Measurements from ENCODE around the gene RNF25.

DNA sequence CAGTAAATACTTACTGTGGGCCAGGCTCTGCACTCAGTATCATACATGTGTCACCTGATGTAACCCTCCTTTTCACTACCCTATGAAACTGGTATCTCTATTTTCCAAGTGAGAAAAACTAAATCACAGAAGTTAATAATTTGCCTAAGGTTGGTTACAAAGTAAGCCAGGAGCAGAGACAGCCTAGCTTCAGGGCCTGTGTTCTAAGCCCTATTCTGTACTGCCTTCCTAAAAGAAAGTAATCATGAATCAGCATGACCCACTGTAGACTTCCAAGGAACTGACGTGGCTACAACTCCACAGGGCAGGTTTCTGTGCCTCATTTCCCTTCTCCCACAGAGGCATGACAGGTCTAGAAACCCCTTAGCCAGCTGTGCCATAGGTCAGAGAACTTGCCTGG, 26.7 kb downstream of the RNF25 start:
- TF ChIP-seq EZH2phosphoT487 (IDR thresholded peaks at IDR 0.05; ENCODE audit: borderline replicate concordance, low read length) (no peak), EZH2 (IDR thresholded peaks at IDR 0.05; ENCODE audit: low read length, unreplicated experiment) (no peak)
- TF ChIP-seq, protein P1, sequence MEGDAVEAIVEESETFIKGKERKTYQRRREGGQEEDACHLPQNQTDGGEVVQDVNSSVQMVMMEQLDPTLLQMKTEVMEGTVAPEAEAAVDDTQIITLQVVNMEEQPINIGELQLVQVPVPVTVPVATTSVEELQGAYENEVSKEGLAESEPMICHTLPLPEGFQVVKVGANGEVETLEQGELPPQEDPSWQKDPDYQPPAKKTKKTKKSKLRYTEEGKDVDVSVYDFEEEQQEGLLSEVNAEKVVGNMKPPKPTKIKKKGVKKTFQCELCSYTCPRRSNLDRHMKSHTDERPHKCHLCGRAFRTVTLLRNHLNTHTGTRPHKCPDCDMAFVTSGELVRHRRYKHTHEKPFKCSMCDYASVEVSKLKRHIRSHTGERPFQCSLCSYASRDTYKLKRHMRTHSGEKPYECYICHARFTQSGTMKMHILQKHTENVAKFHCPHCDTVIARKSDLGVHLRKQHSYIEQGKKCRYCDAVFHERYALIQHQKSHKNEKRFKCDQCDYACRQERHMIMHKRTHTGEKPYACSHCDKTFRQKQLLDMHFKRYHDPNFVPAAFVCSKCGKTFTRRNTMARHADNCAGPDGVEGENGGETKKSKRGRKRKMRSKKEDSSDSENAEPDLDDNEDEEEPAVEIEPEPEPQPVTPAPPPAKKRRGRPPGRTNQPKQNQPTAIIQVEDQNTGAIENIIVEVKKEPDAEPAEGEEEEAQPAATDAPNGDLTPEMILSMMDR (conservative IDR thresholded peaks at IDR 0.05; ENCODE audit: low read depth, low read length) = no peak
